GM12892 (cell line): ENCODE data around the gene GNL3.

Experiments
- POLR2A ChIP-seq: IDR thresholded peaks from 2 replicates; pipeline ENCODE4 v1.6.1; 2011; ENCODE audit warnings: low read depth, low read length, control low read depth
- POLR2AphosphoS5 ChIP-seq: IDR thresholded peaks from 2 replicates; pipeline ENCODE4 v1.6.1; 2011; ENCODE audit warnings: low read depth, low read length, control low read depth

- TF ChIP-seq POLR2A (no peak), POLR2AphosphoS5 (no peak)
These were observed 57.9 kb downstream of the GNL3 start for GRCh38 chr3:52743721-52744120.
